Right lobe of liver (tissue), 6 donors: ENCODE data around the gene APBB2. TPM values are rescaled to one million over a fixed set of nuclear protein-coding genes. Genes with fewer than 3 reads are reported as not detected.
A peak's percentile ranks its signal among the peaks of the same experiment; 100 is the strongest.

Source experiments
- ATAC-seq, 4 donors: fragments of 200-7000 bp; cut with Tn5 transposase; one replicate each; pipeline ENCODE4 v1.9.1; 2020; ENCODE audit warnings: mild to moderate bottlenecking in 4 of 4, moderate library complexity in 4 of 4
- DNase-seq, 3 donors: peaks; one replicate each; pipeline ENCODE4 v3.0.0-alpha.2; 2020
- H3K27ac ChIP-seq, 3 donors: fragments of 200-600 bp; one replicate each; pipeline ENCODE4 v1.8.0; 2022
- H3K27me3 ChIP-seq, 2 donors: fragments of 200-600 bp; one replicate each; pipeline ENCODE4 v1.8.0; 2022
- H3K36me3 ChIP-seq, 4 donors: fragments of 200-600 bp; sonication (generic) in 1 of 4; one replicate each; pipeline versions ENCODE4 v1.5.1 to v1.8.0; 2017 to 2022; ENCODE audit warnings: control low read depth in 1 of 4
- H3K4me1 ChIP-seq, 4 donors: fragments of 200-600 bp; sonication (generic) in 1 of 4; one replicate each; pipeline versions ENCODE4 v1.5.1 to v1.8.0; 2017 to 2022; ENCODE audit warnings: control low read depth in 1 of 4
- H3K4me3 ChIP-seq, 3 donors: fragments of 200-600 bp; one replicate each; pipeline ENCODE4 v1.8.0; 2022
- H3K9me3 ChIP-seq, 4 donors: fragments of 200-600 bp; sonication (generic) in 1 of 4; one replicate each; pipeline versions ENCODE4 v1.5.1 to v1.8.0; 2017 to 2022; ENCODE audit warnings: control low read depth in 1 of 4
- CTCF ChIP-seq, 4 donors: fragments of 200-600 bp in 3 of 4; fragments of 450-650 bp in 1 of 4; IDR thresholded peaks; one replicate each; pipeline versions ENCODE4 v1.5.1 to v1.8.0; 2016 to 2022; ENCODE audit warnings: antibody characterized with exemption in 4 of 4, mild to moderate bottlenecking in 2 of 4
- POLR2A ChIP-seq: fragments of 450-650 bp; IDR thresholded peaks from one replicate; pipeline ENCODE4 v1.6.1; 2017; ENCODE audit warnings: antibody characterized with exemption, mild to moderate bottlenecking
- WGBS: methylation state at CpG from one replicate; pipeline ENCODE4 v1.1.6; 2018; ENCODE audit warnings: low coverage, low lambda C conversion rate; ENCODE audit not compliant: insufficient coverage; ENCODE audit errors: missing lambda C conversion rate; 5-methylcytosine and 5-hydroxymethylcytosine counted together
- intact Hi-C, 2 donors: fragments of 100-400 bp; cut with DNase I; formaldehyde crosslinking; loops; one replicate each; pipeline versions ENCODE4 v1.11.2 to v1.14.1; 2022
- total RNA-seq, 6 experiments: library from RNA; depleted of rRNA in 2 of 6; stranded (reverse); fragments of >200 nt in 2 of 6; fragmentation: NEBNext Ultra II Directional in 3 of 6; extraction: Animal tissue kit (Norgen Biotek cat#: 25700) in 3 of 6; gene quantifications; one replicate each; pipeline versions ENCODE4 v1.1.0 to v1.2.4, GENCODE V29; 2016 to 2023
- donor health status: DM: no; HTN: yes; CAD: no.
- donor health status: DM: no; HTN: no; CAD: no.
- donor health status: DM: no; HTN: no; CAD: no.
- donor health status: DM: no; HTN: yes; CAD: no.
- donor health status: DM: no; HTN: yes; CAD: no.

APBB2 gene
- total RNA-seq, 6 experiments from 2014 or later, result 14.1 to 27.9 (median 25.1) TPM

- no peaks in the 10 kb centered on the region for H3K36me3 ChIP-seq
- intact Hi-C loops, result no loop called here
- H3K27me3 ChIP-seq, result peaks cover 0 to 18% of the 10 kb centered on the region in 2 donors
- ATAC-seq (peak in 1 of 4 donors; percentile 19), DNase-seq (no peak)
- WGBS, result 30% methylated on average over 11 of the region's 11 CpGs
- TF ChIP-seq CTCF (IDR thresholded peaks at IDR 0.05), result no peak
- no peak overlapping the region for H3K27ac ChIP-seq
- peaks cover 0 to 13% (median 4%) of the 10 kb centered on the region in 4 donors for H3K4me1 ChIP-seq
- peak overlapping the region in 1 of 3 donors; percentile 33 for H3K4me3 ChIP-seq
- no peaks in the 10 kb centered on the region for H3K9me3 ChIP-seq
Measured at GRCh38 chr4:41257906-41258305, 43.6 kb upstream of the APBB2 start.

GRCh38 chr4:41257257-41257901 is 43.0 kb upstream of the APBB2 start:
- H3K27ac ChIP-seq, result no peak overlapping the region
- H3K9me3 ChIP-seq, result no peaks in the 10 kb centered on the region
- peak overlapping the region; percentile 33 to 48 (median 42) for H3K4me3 ChIP-seq
- peaks cover 0 to 18% of the 10 kb centered on the region in 2 donors for H3K27me3 ChIP-seq
- WGBS, result 0% methylated on average over 4 of the region's 69 CpGs
- intact Hi-C loops, result no loop called here
- H3K36me3 ChIP-seq, result no peaks in the 10 kb centered on the region
- H3K4me1 ChIP-seq, result peaks cover 0 to 13% (median 4%) of the 10 kb centered on the region in 4 donors
- ATAC-seq (peak; percentile 68 to 78 (median 72)), DNase-seq (peak; percentile 31 to 63 (median 46))
- TF ChIP-seq CTCF (IDR thresholded peaks at IDR 0.05) (no peak), POLR2A (no peak)

- Histone ChIP-seq H3K27me3 (peaks cover 0 to 18% of the 10 kb centered on the region in 2 donors), H3K4me1 (peaks cover 0 to 13% (median 4%) of the 10 kb centered on the region in 4 donors), H3K36me3 (no peaks in the 10 kb centered on the region), H3K4me3 (peak within 1 kb of the TSS; percentile 33 to 48 (median 42)), H3K27ac (no peak within 1 kb of the TSS), H3K9me3 (no peaks in the 10 kb centered on the region)
- ATAC-seq, result peak; percentile 28 to 35 (median 31)
- intact Hi-C loops, result no loop called here
- WGBS, result 5% methylated on average over 17 of the region's 55 CpGs
- TF ChIP-seq POLR2A, result no peak
- TF ChIP-seq CTCF (IDR thresholded peaks at IDR 0.05), result no peak
- peak in 1 of 3 donors; percentile 21 for DNase-seq
Measured at GRCh38 chr4:41256740-41257256, 42.5 kb upstream of the APBB2 start, which contains the start of gene UCHL1. UCHL1 (plus strand) TSS chr4:41256928; CDS start chr4:41256977, 49 bp downstream.

GRCh38 chr4:41256131-41256739 is 41.9 kb upstream of the APBB2 start:
- H3K4me3 ChIP-seq, result no peak overlapping the region
- peak in 1 of 4 donors; percentile 6 for ATAC-seq
- peaks cover 0 to 18% of the 10 kb centered on the region in 2 donors for H3K27me3 ChIP-seq
- DNase-seq, result no peak
- H3K27ac ChIP-seq, result no peak overlapping the region
- H3K4me1 ChIP-seq, result peaks cover 0 to 13% (median 4%) of the 10 kb centered on the region in 4 donors
- intact Hi-C loops, result no loop called here
- no peaks in the 10 kb centered on the region for H3K36me3 ChIP-seq
- H3K9me3 ChIP-seq, result no peaks in the 10 kb centered on the region
- TF ChIP-seq POLR2A (no peak), CTCF (IDR thresholded peaks at IDR 0.05) (no peak)
- WGBS, result 17% methylated on average over 12 of the region's 13 CpGs
